PC-3 (cell line): ENCODE data around the gene CACNA1E. TPM values are rescaled to one million over a fixed set of nuclear protein-coding genes. Genes with fewer than 3 reads are reported as not detected.

Source experiments
- ATAC-seq: fragments of 200-7000 bp; cut with Tn5 transposase; 2 replicates; pipeline ENCODE4 v1.9.1; 2020; ENCODE audit warnings: mild to moderate bottlenecking, moderate library complexity
- BruUV-seq: library from RNA; stranded (reverse); fragments of 400-500 nt; replicated peaks from 2 replicates; lab custom pipeline; 2021; lab: Mats Ljungman, UMichigan
- CTCF ChIA-PET: fragments of 300-600 bp; sonication (Branson Sonifier 250); formaldehyde crosslinking; loops from one replicate; lab custom pipeline; 2022; ENCODE audit warnings: antibody characterized with exemption; lab: Charles Lee
- POLR2A ChIA-PET: fragments of 300-600 bp; sonication (Branson Sonifier 250); formaldehyde crosslinking; loops from one replicate; lab custom pipeline; 2022; ENCODE audit warnings: antibody characterized with exemption; ENCODE audit not compliant: unreplicated experiment; lab: Charles Lee
- DNase-seq: peaks from one replicate; pipeline ENCODE4 v3.0.0-alpha.2; 2015
- H2AFZ ChIP-seq: fragments of 300-600 bp; sonication (generic); 2 replicates; pipeline ENCODE4 v1.6.0; 2016; ENCODE audit warnings: antibody characterized with exemption, low read length
- H3F3A ChIP-seq: fragments of 300-600 bp; sonication (generic); one replicate; pipeline ENCODE4 v1.6.0; 2017; ENCODE audit warnings: antibody characterized with exemption, low read length, control low read depth, mild to moderate bottlenecking; ENCODE audit not compliant: unreplicated experiment
- H3K27ac ChIP-seq: fragments of 300-600 bp; sonication (generic); 2 replicates; pipeline ENCODE4 v1.5.1; 2016; ENCODE audit warnings: mild to moderate bottlenecking, low read length
- H3K27me3 ChIP-seq: fragments of 300-600 bp; sonication (generic); 2 replicates; pipeline ENCODE4 v1.6.1; 2016; ENCODE audit warnings: low read length, mixed read lengths
- H3K36me3 ChIP-seq: fragments of 300-600 bp; sonication (generic); 2 replicates; pipeline ENCODE4 v1.6.1; 2016; ENCODE audit warnings: low read depth, mixed run types, low read length, mixed read lengths
- H3K4me1 ChIP-seq: fragments of 300-600 bp; sonication (generic); 2 replicates; pipeline ENCODE4 v1.5.1; 2016; ENCODE audit warnings: low read length; ENCODE audit not compliant: insufficient read depth
- H3K4me2 ChIP-seq: fragments of 300-600 bp; sonication (generic); 2 replicates; pipeline ENCODE4 v1.6.0; 2016; ENCODE audit warnings: low read length
- H3K4me3 ChIP-seq: fragments of 300-600 bp; sonication (generic); 2 replicates; pipeline ENCODE4 v1.5.1; 2016; ENCODE audit warnings: mild to moderate bottlenecking, low read length, mixed read lengths
- H3K79me2 ChIP-seq: fragments of 300-600 bp; sonication (generic); 2 replicates; pipeline ENCODE4 v1.6.1; 2017; ENCODE audit warnings: low read length, mixed read lengths
- H3K9ac ChIP-seq: fragments of 300-600 bp; sonication (generic); 2 replicates; pipeline ENCODE4 v1.6.0; 2016; ENCODE audit warnings: mild to moderate bottlenecking, low read length
- H3K9me2 ChIP-seq: fragments of 300-600 bp; sonication (generic); replicated peaks from 2 replicates; pipeline ENCODE4 v1.6.1; 2016; ENCODE audit warnings: mixed run types, low read length, mixed read lengths
- H3K9me3 ChIP-seq: fragments of 300-600 bp; sonication (generic); 2 replicates; pipeline ENCODE4 v1.6.1; 2016; ENCODE audit warnings: low read length, mixed read lengths
- H4K20me1 ChIP-seq: fragments of 300-600 bp; sonication (generic); 2 replicates; pipeline ENCODE4 v1.6.1; 2016; ENCODE audit warnings: low read length, mixed read lengths
- EZH2 ChIP-seq: fragments of 300-600 bp; sonication (generic); IDR thresholded peaks from one replicate; pipeline ENCODE4 v1.6.1; 2017; ENCODE audit warnings: antibody characterized with exemption, mild to moderate bottlenecking, low read length; ENCODE audit not compliant: unreplicated experiment
- EZH2phosphoT487 ChIP-seq: fragments of 300-600 bp; sonication (generic); IDR thresholded peaks from 2 replicates; pipeline ENCODE4 v1.6.1; 2018; ENCODE audit warnings: mild to moderate bottlenecking, antibody characterized with exemption, low read length, borderline replicate concordance
- intact Hi-C: fragments of 100-400 bp; cut with micrococcal nuclease; formaldehyde crosslinking; loops from 2 replicates; pipeline ENCODE4 v1.9.0; 2023
- total RNA-seq: library from RNA; depleted of rRNA; stranded (reverse); fragments of >200 nt; gene quantifications from 2 replicates; pipeline ENCODE4 v1.2.3, GENCODE V29; 2014
- TF ChIP-seq, protein P1 (sequence below): fragments of 300-600 bp; sonication (generic); conservative IDR thresholded peaks from 2 replicates; pipeline ENCODE4 v1.5.1; 2017; ENCODE audit warnings: antibody characterized with exemption, low read depth, mild to moderate bottlenecking, low read length

The CACNA1E gene
- total RNA-seq, 1 experiment from 2014 or later: not detected

GRCh38 chr1:181593042-181593441, 109.7 kb downstream of the CACNA1E start:
- Histone ChIP-seq H3K79me2 (no peaks in the 10 kb centered on the region), H3F3A (no peaks in the 10 kb centered on the region), H3K27ac (no peak overlapping the region), H3K9me3 (no peaks in the 10 kb centered on the region), H2AFZ (no peak overlapping the region), H3K36me3 (no peaks in the 10 kb centered on the region), H4K20me1 (no peaks in the 10 kb centered on the region), H3K4me2 (no peak overlapping the region), H3K4me3 (no peak overlapping the region), H3K9me2 (no peaks in the 10 kb centered on the region), H3K27me3 (0 out of 2 replicates have a peak, but pooled peaks cover 4% of the 10 kb centered on the region), H3K4me1 (no peaks in the 10 kb centered on the region), H3K9ac (no peak overlapping the region)
- no TSS peak for BruUV-seq
- TF ChIP-seq EZH2: no peak
- TF ChIP-seq, protein P1, sequence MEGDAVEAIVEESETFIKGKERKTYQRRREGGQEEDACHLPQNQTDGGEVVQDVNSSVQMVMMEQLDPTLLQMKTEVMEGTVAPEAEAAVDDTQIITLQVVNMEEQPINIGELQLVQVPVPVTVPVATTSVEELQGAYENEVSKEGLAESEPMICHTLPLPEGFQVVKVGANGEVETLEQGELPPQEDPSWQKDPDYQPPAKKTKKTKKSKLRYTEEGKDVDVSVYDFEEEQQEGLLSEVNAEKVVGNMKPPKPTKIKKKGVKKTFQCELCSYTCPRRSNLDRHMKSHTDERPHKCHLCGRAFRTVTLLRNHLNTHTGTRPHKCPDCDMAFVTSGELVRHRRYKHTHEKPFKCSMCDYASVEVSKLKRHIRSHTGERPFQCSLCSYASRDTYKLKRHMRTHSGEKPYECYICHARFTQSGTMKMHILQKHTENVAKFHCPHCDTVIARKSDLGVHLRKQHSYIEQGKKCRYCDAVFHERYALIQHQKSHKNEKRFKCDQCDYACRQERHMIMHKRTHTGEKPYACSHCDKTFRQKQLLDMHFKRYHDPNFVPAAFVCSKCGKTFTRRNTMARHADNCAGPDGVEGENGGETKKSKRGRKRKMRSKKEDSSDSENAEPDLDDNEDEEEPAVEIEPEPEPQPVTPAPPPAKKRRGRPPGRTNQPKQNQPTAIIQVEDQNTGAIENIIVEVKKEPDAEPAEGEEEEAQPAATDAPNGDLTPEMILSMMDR: no peak
- no peak for TF ChIP-seq EZH2phosphoT487
- ChIA-PET POLR2A (no interaction called here), CTCF (no interaction called here)
- intact Hi-C loops: no loop called here
- ATAC-seq: no peak
- DNase-seq: no peak

- Histone ChIP-seq H3K4me2 (no peak overlapping the region), H3K79me2 (no peaks in the 10 kb centered on the region), H3K27ac (no peak overlapping the region), H2AFZ (no peak overlapping the region), H3K27me3 (0 out of 2 replicates have a peak, but pooled peaks cover 4% of the 10 kb centered on the region), H3K9ac (no peak overlapping the region), H3F3A (no peaks in the 10 kb centered on the region), H3K4me3 (no peak overlapping the region), H3K9me2 (no peaks in the 10 kb centered on the region), H3K36me3 (no peaks in the 10 kb centered on the region), H3K9me3 (no peaks in the 10 kb centered on the region), H3K4me1 (no peaks in the 10 kb centered on the region), H4K20me1 (no peaks in the 10 kb centered on the region)
- ChIA-PET CTCF (no interaction called here), POLR2A (no interaction called here)
- no TSS peak for BruUV-seq
- no peak for DNase-seq
- TF ChIP-seq, protein P1: no peak
- TF ChIP-seq EZH2 (no peak), EZH2phosphoT487 (no peak)
- ATAC-seq: no peak
- intact Hi-C loops: no loop called here
These were observed 111.2 kb downstream of the CACNA1E start for GRCh38 chr1:181594553-181594952.

GRCh38 chr1:181595234-181595633, 111.9 kb downstream of the CACNA1E start:
- H3K4me3 ChIP-seq: no peak overlapping the region
- H3K27ac ChIP-seq: no peak overlapping the region
- intact Hi-C loops: no loop called here
- TF ChIP-seq EZH2phosphoT487 (no peak), EZH2 (no peak)
- TF ChIP-seq, protein P1: no peak
- 0 out of 2 replicates have a peak, but pooled peaks cover 4% of the 10 kb centered on the region for H3K27me3 ChIP-seq
- no peak overlapping the region for H3K4me2 ChIP-seq
- H3K9ac ChIP-seq: no peak overlapping the region
- no peaks in the 10 kb centered on the region for H3K36me3 ChIP-seq
- H4K20me1 ChIP-seq: no peaks in the 10 kb centered on the region
- BruUV-seq: no TSS peak
- H3K9me3 ChIP-seq: no peaks in the 10 kb centered on the region
- CTCF ChIA-PET: no interaction called here
- H3K9me2 ChIP-seq: no peaks in the 10 kb centered on the region
- no peaks in the 10 kb centered on the region for H3K79me2 ChIP-seq
- H3K4me1 ChIP-seq: no peaks in the 10 kb centered on the region
- DNase-seq (no peak), ATAC-seq (no peak)
- no peaks in the 10 kb centered on the region for H3F3A ChIP-seq
- no peak overlapping the region for H2AFZ ChIP-seq
- POLR2A ChIA-PET: no interaction called here
